Mesenchymal stem cell (in vitro differentiated cells and primary cell): ENCODE data around the gene MGMT.
A peak's percentile ranks its signal among the peaks of the same experiment; 100 is the strongest.

ENCODE experiments used
- DNase-seq: peaks from one replicate; pipeline ENCODE4 v3.0.0-alpha.2; 2013
- H2AFZ ChIP-seq: one replicate; pipeline ENCODE4 v1.6.1; 2013; ENCODE audit warnings: low read depth, mild to moderate bottlenecking, control low read depth, inconsistent platforms, low read length, moderate library complexity
- H2AK5ac ChIP-seq: 2 replicates; pipeline ENCODE4 v1.6.1; 2013; ENCODE audit warnings: low read length, moderate library complexity, mild to moderate bottlenecking, inconsistent platforms; ENCODE audit not compliant: severe bottlenecking
- H2BK120ac ChIP-seq: one replicate; pipeline ENCODE4 v1.6.1; 2013; ENCODE audit warnings: low read depth, mild to moderate bottlenecking, inconsistent platforms, low read length, moderate library complexity
- H2BK12ac ChIP-seq, 2 experiments: one replicate each; pipeline ENCODE4 v1.6.1; 2013; ENCODE audit warnings: inconsistent platforms in 2 of 2, low read length in 2 of 2, mild to moderate bottlenecking in 2 of 2, moderate library complexity in 2 of 2, control low read depth in 1 of 2
- H2BK15ac ChIP-seq: one replicate; pipeline ENCODE4 v1.6.1; 2013; ENCODE audit warnings: mild to moderate bottlenecking, low read depth, inconsistent platforms; ENCODE audit not compliant: poor library complexity, severe bottlenecking
- H2BK5ac ChIP-seq: 2 replicates; pipeline ENCODE4 v1.6.1; 2013; ENCODE audit warnings: low read depth, mild to moderate bottlenecking, low read length, control low read depth, inconsistent platforms; ENCODE audit not compliant: poor library complexity, severe bottlenecking
- H3K14ac ChIP-seq, 2 experiments: one replicate each; pipeline ENCODE4 v1.6.1; 2013; ENCODE audit warnings: inconsistent platforms in 2 of 2, low read length in 2 of 2, control low read depth in 1 of 2, mild to moderate bottlenecking in 1 of 2, moderate library complexity in 1 of 2
- H3K18ac ChIP-seq, 2 experiments: one replicate each; pipeline ENCODE4 v1.6.1; 2013; ENCODE audit warnings: inconsistent platforms in 2 of 2, low read length in 2 of 2, control low read depth in 1 of 2, low read depth in 1 of 2, mild to moderate bottlenecking in 1 of 2
- H3K23ac ChIP-seq, 2 experiments: one replicate each; pipeline ENCODE4 v1.6.1; 2013; ENCODE audit warnings: inconsistent platforms in 2 of 2, low read length in 2 of 2, mild to moderate bottlenecking in 2 of 2, moderate library complexity in 2 of 2, control low read depth in 1 of 2
- H3K27ac ChIP-seq: 2 replicates; pipeline ENCODE4 v1.5.1; 2013; ENCODE audit warnings: mild to moderate bottlenecking, moderate library complexity, low read length, control low read depth, inconsistent platforms; ENCODE audit not compliant: poor library complexity, severe bottlenecking
- H3K27me3 ChIP-seq, 2 experiments: 2 replicates each; pipeline versions ENCODE4 v1.6.1 to v1.7.0; 2013; ENCODE audit warnings: low read length in 2 of 2, mild to moderate bottlenecking in 2 of 2, moderate library complexity in 2 of 2, control low read depth in 1 of 2, inconsistent platforms in 1 of 2; ENCODE audit not compliant: control insufficient read depth in 1 of 2, insufficient read depth in 1 of 2
- H3K36me3 ChIP-seq, 2 experiments: 2 replicates each; pipeline versions ENCODE4 v1.6.1 to v1.7.0; 2013; ENCODE audit warnings: low read length in 2 of 2, control low read depth in 1 of 2, inconsistent platforms in 1 of 2, low read depth in 1 of 2, mild to moderate bottlenecking in 1 of 2; ENCODE audit not compliant: insufficient read depth in 2 of 2, control insufficient read depth in 1 of 2
- H3K4ac ChIP-seq, 2 experiments: one replicate each; pipeline ENCODE4 v1.6.1; 2013; ENCODE audit warnings: inconsistent platforms in 2 of 2, low read length in 2 of 2, mild to moderate bottlenecking in 2 of 2, moderate library complexity in 2 of 2, control low read depth in 1 of 2, low read depth in 1 of 2
- H3K4me1 ChIP-seq: 2 replicates; pipeline ENCODE4 v1.6.1; 2013; ENCODE audit warnings: low read depth, low read length, control low read depth; ENCODE audit not compliant: control insufficient read depth, insufficient read depth
- H3K4me2 ChIP-seq: 2 replicates; pipeline ENCODE4 v1.6.1; 2013; ENCODE audit warnings: low read length, mild to moderate bottlenecking, inconsistent platforms; ENCODE audit not compliant: poor library complexity, severe bottlenecking
- H3K4me3 ChIP-seq, 2 experiments: 2 replicates each; pipeline versions ENCODE4 v1.5.1 to v1.7.0; 2013; ENCODE audit warnings: low read length in 2 of 2, mild to moderate bottlenecking in 2 of 2, control low read depth in 1 of 2, low read depth in 1 of 2; ENCODE audit not compliant: insufficient read depth in 1 of 2
- H3K79me1 ChIP-seq: replicated peaks from 2 replicates; pipeline ENCODE4 v1.6.1; 2013; ENCODE audit warnings: mild to moderate bottlenecking, control low read depth, low read length, inconsistent platforms; ENCODE audit not compliant: poor library complexity, severe bottlenecking
- H3K9ac ChIP-seq: 2 replicates; pipeline ENCODE4 v1.7.0; 2013; ENCODE audit warnings: mild to moderate bottlenecking, low read length, moderate library complexity
- H3K9me3 ChIP-seq: 2 replicates; pipeline ENCODE4 v1.7.0; 2013; ENCODE audit warnings: mild to moderate bottlenecking, low read length; ENCODE audit not compliant: control insufficient read depth
- H4K8ac ChIP-seq: one replicate; pipeline ENCODE4 v1.6.1; 2013; ENCODE audit warnings: inconsistent platforms, mild to moderate bottlenecking, low read length, moderate library complexity
- H4K91ac ChIP-seq: one replicate; pipeline ENCODE4 v1.6.1; 2013; ENCODE audit warnings: mild to moderate bottlenecking, low read length, inconsistent platforms
- WGBS: methylation state at CpG from one replicate; pipeline ENCODE4 v1.1.7; 2013; ENCODE audit warnings: mixed read lengths; 5-methylcytosine and 5-hydroxymethylcytosine counted together

Gene MGMT

GRCh38 chr10:129685271-129685670 is 218.2 kb downstream of the MGMT start:
- Histone ChIP-seq H3K23ac (no peak overlapping the region), H4K91ac (no peak overlapping the region), H3K4me2 (no peak overlapping the region), H2BK15ac (no peak overlapping the region), H2BK120ac (no peak overlapping the region), H3K14ac (no peak overlapping the region), H2BK12ac (no peak overlapping the region), H2AK5ac (no peak overlapping the region), H3K4me1 (no peaks in the 10 kb centered on the region), H3K27me3 (no peaks in the 10 kb centered on the region), H3K4ac (no peak overlapping the region), H3K9me3 (no peaks in the 10 kb centered on the region), H3K27ac (no peak overlapping the region), H3K36me3 (peaks cover 0 to 7% of the 10 kb centered on the region in 2 experiments), H4K8ac (no peak overlapping the region), H3K18ac (no peak overlapping the region), H2AFZ (no peak overlapping the region), H2BK5ac (no peak overlapping the region), H3K4me3 (no peak overlapping the region), H3K9ac (no peak overlapping the region), H3K79me1 (no peaks in the 10 kb centered on the region)
- 95% methylated on average over 5 of the region's 8 CpGs for WGBS
- DNase-seq = no peak

- Histone ChIP-seq H4K8ac (no peak overlapping the region), H3K18ac (no peak overlapping the region), H2AK5ac (no peak overlapping the region), H3K9me3 (no peaks in the 10 kb centered on the region), H3K36me3 (no peaks in the 10 kb centered on the region), H4K91ac (no peak overlapping the region), H3K27ac (no peak overlapping the region), H2BK15ac (no peak overlapping the region), H3K14ac (no peak overlapping the region), H2AFZ (no peak overlapping the region), H2BK120ac (no peak overlapping the region), H2BK5ac (no peak overlapping the region), H3K9ac (peak overlapping the region; percentile 60), H3K27me3 (no peaks in the 10 kb centered on the region), H2BK12ac (no peak overlapping the region), H3K4me3 (peak overlapping the region in 1 of 2 experiments; percentile 47), H3K4me1 (peaks cover 3% of the 10 kb centered on the region), H3K23ac (no peak overlapping the region), H3K79me1 (peaks cover 6% of the 10 kb centered on the region), H3K4ac (no peak overlapping the region), H3K4me2 (no peak overlapping the region)
- DNase-seq = no peak
- WGBS = 89% methylated on average over 4 of the region's 4 CpGs
These were observed 222.6 kb downstream of the MGMT start for GRCh38 chr10:129689671-129690071.

- no peak overlapping the region for H3K27ac ChIP-seq
- no peak overlapping the region for H3K4ac ChIP-seq
- no peak overlapping the region for H3K23ac ChIP-seq
- no peak overlapping the region for H4K8ac ChIP-seq
- no peaks in the 10 kb centered on the region for H3K36me3 ChIP-seq
- peaks cover 3% of the 10 kb centered on the region for H3K4me1 ChIP-seq
- H3K9me3 ChIP-seq = no peaks in the 10 kb centered on the region
- no peak for DNase-seq
- peak overlapping the region in 1 of 2 experiments; percentile 47 for H3K4me3 ChIP-seq
- no peaks in the 10 kb centered on the region for H3K27me3 ChIP-seq
- H3K14ac ChIP-seq = no peak overlapping the region
- H3K9ac ChIP-seq = peak overlapping the region; percentile 60
- H3K18ac ChIP-seq = no peak overlapping the region
- H2BK5ac ChIP-seq = no peak overlapping the region
- WGBS = 90% methylated on average over 7 of the region's 8 CpGs
- H2AK5ac ChIP-seq = no peak overlapping the region
- H2BK120ac ChIP-seq = no peak overlapping the region
- no peak overlapping the region for H3K4me2 ChIP-seq
- no peak overlapping the region for H2AFZ ChIP-seq
- peaks cover 6% of the 10 kb centered on the region for H3K79me1 ChIP-seq
- no peak overlapping the region for H2BK15ac ChIP-seq
- no peak overlapping the region for H4K91ac ChIP-seq
- H2BK12ac ChIP-seq = no peak overlapping the region
These were observed 223.4 kb downstream of the MGMT start for GRCh38 chr10:129690248-129691070.

GRCh38 chr10:129692695-129693094 is 225.7 kb downstream of the MGMT start:
- Histone ChIP-seq H2BK15ac (no peak overlapping the region), H4K8ac (no peak overlapping the region), H3K27me3 (no peaks in the 10 kb centered on the region), H3K18ac (no peak overlapping the region), H3K23ac (no peak overlapping the region), H2BK120ac (no peak overlapping the region), H3K4me2 (no peak overlapping the region), H3K36me3 (no peaks in the 10 kb centered on the region), H3K4me3 (no peak overlapping the region), H2AK5ac (no peak overlapping the region), H2BK12ac (no peak overlapping the region), H3K79me1 (peaks cover 6% of the 10 kb centered on the region), H3K9ac (no peak overlapping the region), H3K14ac (no peak overlapping the region), H4K91ac (no peak overlapping the region), H3K9me3 (no peaks in the 10 kb centered on the region), H3K4me1 (peaks cover 3% of the 10 kb centered on the region), H3K27ac (no peak overlapping the region), H3K4ac (no peak overlapping the region), H2AFZ (no peak overlapping the region), H2BK5ac (no peak overlapping the region)
- 97% methylated on average over 7 of the region's 8 CpGs for WGBS
- no peak for DNase-seq
